Mesenchymal stem cell (in vitro differentiated cells and primary cell): Measurements from ENCODE around the gene MAP1LC3A.

Source experiments
- DNase-seq: peaks from one replicate; pipeline ENCODE4 v3.0.0-alpha.2; 2013
- H2AFZ ChIP-seq: one replicate; pipeline ENCODE4 v1.6.1; 2013; ENCODE audit warnings: low read depth, mild to moderate bottlenecking, control low read depth, inconsistent platforms, low read length, moderate library complexity
- H2AK5ac ChIP-seq: 2 replicates; pipeline ENCODE4 v1.6.1; 2013; ENCODE audit warnings: low read length, moderate library complexity, mild to moderate bottlenecking, inconsistent platforms; ENCODE audit not compliant: severe bottlenecking
- H2BK120ac ChIP-seq: one replicate; pipeline ENCODE4 v1.6.1; 2013; ENCODE audit warnings: low read depth, mild to moderate bottlenecking, inconsistent platforms, low read length, moderate library complexity
- H2BK12ac ChIP-seq, 2 experiments: one replicate each; pipeline ENCODE4 v1.6.1; 2013; ENCODE audit warnings: inconsistent platforms in 2 of 2, low read length in 2 of 2, mild to moderate bottlenecking in 2 of 2, moderate library complexity in 2 of 2, control low read depth in 1 of 2
- H2BK15ac ChIP-seq: one replicate; pipeline ENCODE4 v1.6.1; 2013; ENCODE audit warnings: mild to moderate bottlenecking, low read depth, inconsistent platforms; ENCODE audit not compliant: poor library complexity, severe bottlenecking
- H2BK5ac ChIP-seq: 2 replicates; pipeline ENCODE4 v1.6.1; 2013; ENCODE audit warnings: low read depth, mild to moderate bottlenecking, low read length, control low read depth, inconsistent platforms; ENCODE audit not compliant: poor library complexity, severe bottlenecking
- H3K14ac ChIP-seq, 2 experiments: one replicate each; pipeline ENCODE4 v1.6.1; 2013; ENCODE audit warnings: inconsistent platforms in 2 of 2, low read length in 2 of 2, control low read depth in 1 of 2, mild to moderate bottlenecking in 1 of 2, moderate library complexity in 1 of 2
- H3K18ac ChIP-seq, 2 experiments: one replicate each; pipeline ENCODE4 v1.6.1; 2013; ENCODE audit warnings: inconsistent platforms in 2 of 2, low read length in 2 of 2, control low read depth in 1 of 2, low read depth in 1 of 2, mild to moderate bottlenecking in 1 of 2
- H3K23ac ChIP-seq, 2 experiments: one replicate each; pipeline ENCODE4 v1.6.1; 2013; ENCODE audit warnings: inconsistent platforms in 2 of 2, low read length in 2 of 2, mild to moderate bottlenecking in 2 of 2, moderate library complexity in 2 of 2, control low read depth in 1 of 2
- H3K27ac ChIP-seq: 2 replicates; pipeline ENCODE4 v1.5.1; 2013; ENCODE audit warnings: mild to moderate bottlenecking, moderate library complexity, low read length, control low read depth, inconsistent platforms; ENCODE audit not compliant: poor library complexity, severe bottlenecking
- H3K27me3 ChIP-seq, 2 experiments: 2 replicates each; pipeline versions ENCODE4 v1.6.1 to v1.7.0; 2013; ENCODE audit warnings: low read length in 2 of 2, mild to moderate bottlenecking in 2 of 2, moderate library complexity in 2 of 2, control low read depth in 1 of 2, inconsistent platforms in 1 of 2; ENCODE audit not compliant: control insufficient read depth in 1 of 2, insufficient read depth in 1 of 2
- H3K36me3 ChIP-seq, 2 experiments: 2 replicates each; pipeline versions ENCODE4 v1.6.1 to v1.7.0; 2013; ENCODE audit warnings: low read length in 2 of 2, control low read depth in 1 of 2, inconsistent platforms in 1 of 2, low read depth in 1 of 2, mild to moderate bottlenecking in 1 of 2; ENCODE audit not compliant: insufficient read depth in 2 of 2, control insufficient read depth in 1 of 2
- H3K4ac ChIP-seq, 2 experiments: one replicate each; pipeline ENCODE4 v1.6.1; 2013; ENCODE audit warnings: inconsistent platforms in 2 of 2, low read length in 2 of 2, mild to moderate bottlenecking in 2 of 2, moderate library complexity in 2 of 2, control low read depth in 1 of 2, low read depth in 1 of 2
- H3K4me1 ChIP-seq: 2 replicates; pipeline ENCODE4 v1.6.1; 2013; ENCODE audit warnings: low read depth, low read length, control low read depth; ENCODE audit not compliant: control insufficient read depth, insufficient read depth
- H3K4me2 ChIP-seq: 2 replicates; pipeline ENCODE4 v1.6.1; 2013; ENCODE audit warnings: low read length, mild to moderate bottlenecking, inconsistent platforms; ENCODE audit not compliant: poor library complexity, severe bottlenecking
- H3K4me3 ChIP-seq, 2 experiments: 2 replicates each; pipeline versions ENCODE4 v1.5.1 to v1.7.0; 2013; ENCODE audit warnings: low read length in 2 of 2, mild to moderate bottlenecking in 2 of 2, control low read depth in 1 of 2, low read depth in 1 of 2; ENCODE audit not compliant: insufficient read depth in 1 of 2
- H3K79me1 ChIP-seq: replicated peaks from 2 replicates; pipeline ENCODE4 v1.6.1; 2013; ENCODE audit warnings: mild to moderate bottlenecking, control low read depth, low read length, inconsistent platforms; ENCODE audit not compliant: poor library complexity, severe bottlenecking
- H3K9ac ChIP-seq: 2 replicates; pipeline ENCODE4 v1.7.0; 2013; ENCODE audit warnings: mild to moderate bottlenecking, low read length, moderate library complexity
- H3K9me3 ChIP-seq: 2 replicates; pipeline ENCODE4 v1.7.0; 2013; ENCODE audit warnings: mild to moderate bottlenecking, low read length; ENCODE audit not compliant: control insufficient read depth
- H4K8ac ChIP-seq: one replicate; pipeline ENCODE4 v1.6.1; 2013; ENCODE audit warnings: inconsistent platforms, mild to moderate bottlenecking, low read length, moderate library complexity
- H4K91ac ChIP-seq: one replicate; pipeline ENCODE4 v1.6.1; 2013; ENCODE audit warnings: mild to moderate bottlenecking, low read length, inconsistent platforms
- WGBS: methylation state at CpG from one replicate; pipeline ENCODE4 v1.1.7; 2013; ENCODE audit warnings: mixed read lengths; 5-methylcytosine and 5-hydroxymethylcytosine counted together

MAP1LC3A gene

GRCh38 chr20:34544109-34544796 lies 14.3 kb upstream of the MAP1LC3A start:
- peak overlapping the region; percentile 18 for H3K9ac ChIP-seq
- H3K27me3 ChIP-seq = no peaks in the 10 kb centered on the region
- H3K9me3 ChIP-seq = no peaks in the 10 kb centered on the region
- no peak overlapping the region for H3K14ac ChIP-seq
- no peak overlapping the region for H4K91ac ChIP-seq
- H2BK15ac ChIP-seq = no peak overlapping the region
- no peak overlapping the region for H3K23ac ChIP-seq
- peaks cover 3% of the 10 kb centered on the region for H3K4me1 ChIP-seq
- H3K18ac ChIP-seq = no peak overlapping the region
- 40% methylated on average over 18 of the region's 19 CpGs for WGBS
- no peak overlapping the region for H2AFZ ChIP-seq
- no peak overlapping the region for H3K4ac ChIP-seq
- DNase-seq = no peak
- H3K4me2 ChIP-seq = peak overlapping the region; percentile 7
- no peak overlapping the region for H3K27ac ChIP-seq
- peaks cover 34 to 36% of the 10 kb centered on the region in 2 experiments for H3K36me3 ChIP-seq
- peaks cover 7% of the 10 kb centered on the region for H3K79me1 ChIP-seq
- no peak overlapping the region for H4K8ac ChIP-seq
- H2BK5ac ChIP-seq = no peak overlapping the region
- no peak overlapping the region for H3K4me3 ChIP-seq
- no peak overlapping the region for H2BK12ac ChIP-seq
- no peak overlapping the region for H2AK5ac ChIP-seq
- no peak overlapping the region for H2BK120ac ChIP-seq

GRCh38 chr20:34546751-34547181 lies 11.8 kb upstream of the MAP1LC3A start:
- Histone ChIP-seq H3K4ac (no peak overlapping the region), H3K27me3 (no peaks in the 10 kb centered on the region), H3K27ac (no peak overlapping the region), H3K4me2 (no peak overlapping the region), H2AFZ (no peak overlapping the region), H3K36me3 (peaks cover 11% of the 10 kb centered on the region in 2 experiments), H3K14ac (no peak overlapping the region), H3K4me1 (peaks cover 7% of the 10 kb centered on the region), H3K23ac (no peak overlapping the region), H2AK5ac (no peak overlapping the region), H4K8ac (no peak overlapping the region), H3K4me3 (no peak overlapping the region), H3K79me1 (peaks cover 3% of the 10 kb centered on the region), H2BK15ac (no peak overlapping the region), H2BK5ac (no peak overlapping the region), H3K9me3 (no peaks in the 10 kb centered on the region), H3K9ac (no peak overlapping the region), H2BK12ac (no peak overlapping the region), H4K91ac (no peak overlapping the region), H3K18ac (no peak overlapping the region), H2BK120ac (no peak overlapping the region)
- 85% methylated on average over 11 of the region's 11 CpGs for WGBS
- no peak for DNase-seq

GRCh38 chr20:34547844-34548613 lies 10.5 kb upstream of the MAP1LC3A start:
- H3K18ac ChIP-seq = no peak overlapping the region
- H3K9me3 ChIP-seq = no peaks in the 10 kb centered on the region
- H3K9ac ChIP-seq = no peak overlapping the region
- no peak overlapping the region for H2AK5ac ChIP-seq
- H3K4me3 ChIP-seq = no peak overlapping the region
- no peak overlapping the region for H2BK15ac ChIP-seq
- no peaks in the 10 kb centered on the region for H3K79me1 ChIP-seq
- H4K91ac ChIP-seq = no peak overlapping the region
- peaks cover 7% of the 10 kb centered on the region for H3K4me1 ChIP-seq
- H3K23ac ChIP-seq = no peak overlapping the region
- no peak for DNase-seq
- H2AFZ ChIP-seq = no peak overlapping the region
- 93% methylated on average over 22 of the region's 22 CpGs for WGBS
- no peak overlapping the region for H3K4ac ChIP-seq
- H2BK120ac ChIP-seq = no peak overlapping the region
- H2BK5ac ChIP-seq = no peak overlapping the region
- peaks cover 3 to 5% of the 10 kb centered on the region in 2 experiments for H3K36me3 ChIP-seq
- no peak overlapping the region for H2BK12ac ChIP-seq
- peak overlapping the region in 1 of 2 experiments; percentile 27 for H3K14ac ChIP-seq
- no peak overlapping the region for H3K27ac ChIP-seq
- no peaks in the 10 kb centered on the region for H3K27me3 ChIP-seq
- no peak overlapping the region for H3K4me2 ChIP-seq
- no peak overlapping the region for H4K8ac ChIP-seq

- Histone ChIP-seq H2AFZ (no peak overlapping the region), H2BK5ac (no peak overlapping the region), H3K14ac (no peak overlapping the region), H2BK120ac (no peak overlapping the region), H4K8ac (no peak overlapping the region), H3K23ac (no peak overlapping the region), H3K27me3 (no peaks in the 10 kb centered on the region), H2BK15ac (no peak overlapping the region), H3K4me3 (no peak overlapping the region), H2AK5ac (no peak overlapping the region), H3K4me1 (peaks cover 9% of the 10 kb centered on the region), H3K4me2 (no peak overlapping the region), H3K4ac (no peak overlapping the region), H3K27ac (no peak overlapping the region), H3K18ac (no peak overlapping the region), H3K9me3 (no peaks in the 10 kb centered on the region), H3K9ac (no peak overlapping the region), H3K79me1 (no peaks in the 10 kb centered on the region), H2BK12ac (no peak overlapping the region), H3K36me3 (no peaks in the 10 kb centered on the region), H4K91ac (no peak overlapping the region)
- WGBS = 64% methylated on average over 20 of the region's 20 CpGs
- peak; percentile 32 for DNase-seq
Measured at GRCh38 chr20:34549291-34549928, 9.1 kb upstream of the MAP1LC3A start.
